ENCODE results near the gene PHIP. TPM values are rescaled to one million over a fixed set of nuclear protein-coding genes. Genes with fewer than 3 reads are reported as not detected.

The PHIP gene
- total RNA-seq: 10 to 100 TPM; 20.8 to 22.8 TPM

GRCh38 chr6:79078075-79078969 is at the start of gene PHIP:
Gene PHIP, minus strand, starts transcription at chr6:79078254. Its CDS starts 186 bp downstream, at chr6:79078068.
- peak; percentile 90 to 95 (median 92) for DNase-seq
- intact Hi-C loops (cut with DNase I): no loop called here
- H3K4me3 ChIP-seq: peak within 1 kb of the TSS; percentile 70 to 92
- peak within 1 kb of the TSS; percentile 92 to 99 (median 98) for H3K27ac ChIP-seq
- H3K27me3 ChIP-seq: no peaks in the 10 kb centered on the region
- TF ChIP-seq POLR2A (IDR thresholded peaks at IDR 0.05) (peak; percentile 71 to 87 (median 81)), CTCF (IDR thresholded peaks at IDR 0.05) (no peak)
- no peaks in the 10 kb centered on the region for H3K9me3 ChIP-seq
- ATAC-seq: peak; percentile 87
- no peaks in the 10 kb centered on the region for H3K36me3 ChIP-seq (replicated peaks in 1 of 2; ENCODE audit: insufficient read depth in 1 of 2, low read depth in 2 of 2)
- WGBS, 2 donors: 0% methylated on average over 27 to 69 of the region's 73 CpGs
- H3K4me1 ChIP-seq: peaks cover 24% of the 10 kb centered on the region

GRCh38 chr6:79127660-79128059 is 49.6 kb upstream of the PHIP start:
- DNase-seq: no peak
- Histone ChIP-seq H3K36me3 (replicated peaks in 1 of 2; ENCODE audit: insufficient read depth in 1 of 2, low read depth in 2 of 2) (no peaks in the 10 kb centered on the region), H3K27ac (no peak overlapping the region), H3K9me3 (no peaks in the 10 kb centered on the region), H3K4me1 (no peaks in the 10 kb centered on the region), H3K27me3 (no peaks in the 10 kb centered on the region), H3K4me3 (no peak overlapping the region)
- no peak for ATAC-seq
- no peak for TF ChIP-seq CTCF (IDR thresholded peaks at IDR 0.05)
- no peak for TF ChIP-seq POLR2A (IDR thresholded peaks at IDR 0.05)
- intact Hi-C loops (cut with DNase I): no loop called here

GRCh38 chr6:79119217-79119616 is 41.2 kb upstream of the PHIP start:
- 75 to 78% methylated on average over 1 of the region's 1 CpG for WGBS, 2 donors
- no peak overlapping the region for H3K27ac ChIP-seq

GRCh38 chr6:79117752-79118151 is 39.7 kb upstream of the PHIP start:
- H3K27me3 ChIP-seq: no peaks in the 10 kb centered on the region
- H3K4me1 ChIP-seq: no peaks in the 10 kb centered on the region
- no peak overlapping the region for H3K27ac ChIP-seq
- intact Hi-C loops (cut with DNase I): no loop called here
- DNase-seq (no peak), ATAC-seq (no peak)
- WGBS, 2 donors: 55 to 74% methylated on average over 2 of the region's 2 CpGs
- no peaks in the 10 kb centered on the region for H3K9me3 ChIP-seq
- H3K4me3 ChIP-seq: no peak overlapping the region
- no peaks in the 10 kb centered on the region for H3K36me3 ChIP-seq (replicated peaks in 1 of 2; ENCODE audit: insufficient read depth in 1 of 2, low read depth in 2 of 2)
- TF ChIP-seq POLR2A (IDR thresholded peaks at IDR 0.05): no peak
- no peak for TF ChIP-seq CTCF (IDR thresholded peaks at IDR 0.05)

More at GRCh38 chr6:79119217-79119616, 41.2 kb upstream of the PHIP start:
- H3K9me3 ChIP-seq: no peaks in the 10 kb centered on the region
- no peaks in the 10 kb centered on the region for H3K27me3 ChIP-seq
- no peaks in the 10 kb centered on the region for H3K4me1 ChIP-seq
- DNase-seq (no peak), ATAC-seq (no peak)
- no peak overlapping the region for H3K4me3 ChIP-seq
- TF ChIP-seq POLR2A (IDR thresholded peaks at IDR 0.05) (no peak), CTCF (IDR thresholded peaks at IDR 0.05) (no peak)
- intact Hi-C loops (cut with DNase I): no loop called here
- H3K36me3 ChIP-seq (replicated peaks in 1 of 2; ENCODE audit: insufficient read depth in 1 of 2, low read depth in 2 of 2): no peaks in the 10 kb centered on the region

Measured in body of pancreas (tissue), 4 donors.